B cell (primary cell): ENCODE measurements around the gene CALD1. TPM values are rescaled to one million over a fixed set of nuclear protein-coding genes. Genes with fewer than 3 reads are reported as not detected.

Experiments
- ATAC-seq: fragments of 200-7000 bp; cut with Tn5 transposase; one replicate; pipeline ENCODE4 v1.10.0; 2021; ENCODE audit warnings: low read depth, mild to moderate bottlenecking, moderate number of reproducible peaks, moderate library complexity
- CTCF ChIA-PET: fragments of 350-600 bp; sonication (Branson Sonifier 250); formaldehyde crosslinking; loops from one replicate; lab custom pipeline; 2021; ENCODE audit warnings: antibody characterized with exemption, inconsistent platforms; lab: Charles Lee
- POLR2A ChIA-PET: fragments of 350-600 bp; sonication (Branson Sonifier 250); formaldehyde crosslinking; loops from one replicate; lab custom pipeline; 2021; ENCODE audit warnings: antibody characterized with exemption; lab: Charles Lee
- DNase-seq: peaks from one replicate; pipeline ENCODE4 v3.0.0; 2013
- H2AFZ ChIP-seq: 2 replicates; pipeline ENCODE4 v1.6.1; 2012; ENCODE audit warnings: mild to moderate bottlenecking, low read depth, low read length; ENCODE audit not compliant: insufficient read depth, poor library complexity, severe bottlenecking
- H3K27ac ChIP-seq, 2 donors: 1 replicate in 1 of 2; 2 replicates in 1 of 2; pipeline ENCODE4 v1.5.1; 2012 to 2013; ENCODE audit warnings: low read length in 2 of 2, mild to moderate bottlenecking in 2 of 2, moderate library complexity in 1 of 2
- H3K27me3 ChIP-seq, 4 experiments: fragments of 200-600 bp in 1 of 4; sonication (generic) in 1 of 4; replicated peaks in 1 of 4; 1 replicate in 2 of 4; 2 replicates in 2 of 4; pipeline versions ENCODE4 v1.6.1 to v1.7.0; 2013 to 2016; ENCODE audit warnings: low read length in 3 of 4, mild to moderate bottlenecking in 2 of 4, mixed read lengths in 1 of 4, moderate library complexity in 1 of 4; ENCODE audit not compliant: insufficient read depth in 4 of 4, control insufficient read depth in 3 of 4; ENCODE audit errors: control extremely low read depth in 1 of 4
- H3K36me3 ChIP-seq, 2 experiments: replicated peaks in 1 of 2; 1 replicate in 1 of 2; 2 replicates in 1 of 2; pipeline versions ENCODE4 v1.6.1 to v1.7.1; 2013; ENCODE audit warnings: low read length in 1 of 2; ENCODE audit not compliant: insufficient read depth in 2 of 2, control insufficient read depth in 1 of 2; ENCODE audit errors: control extremely low read depth in 1 of 2, extremely low read depth in 1 of 2
- H3K4me1 ChIP-seq, 2 donors: fragments of 200-600 bp in 1 of 2; sonication (generic) in 1 of 2; 1 replicate in 1 of 2; 2 replicates in 1 of 2; pipeline versions ENCODE4 v1.5.1 to v1.6.1; 2013 to 2017; ENCODE audit warnings: low read length in 2 of 2; ENCODE audit not compliant: control insufficient read depth in 2 of 2, insufficient read depth in 2 of 2
- H3K4me2 ChIP-seq: replicated peaks from 2 replicates; pipeline ENCODE3; 2012; ENCODE audit warnings: mild to moderate bottlenecking, low read depth, low read length; ENCODE audit not compliant: poor library complexity, severe bottlenecking
- H3K4me3 ChIP-seq, 5 experiments: fragments of 200-600 bp in 1 of 5; sonication (generic) in 1 of 5; 1 replicate in 3 of 5; 2 replicates in 2 of 5; pipeline versions ENCODE4 v1.5.1 to v1.7.0; 2011 to 2016; ENCODE audit warnings: low read length in 4 of 5, mild to moderate bottlenecking in 4 of 5, low read depth in 2 of 5, control low read depth in 1 of 5, moderate library complexity in 1 of 5; ENCODE audit not compliant: insufficient read depth in 1 of 5; ENCODE audit errors: control extremely low read depth in 1 of 5, extremely low read depth in 1 of 5
- H3K79me2 ChIP-seq: fragments of 200-600 bp; sonication (generic); one replicate; pipeline ENCODE4 v1.6.0; 2016; ENCODE audit warnings: low read length; ENCODE audit not compliant: control insufficient read depth, insufficient read depth
- H3K9ac ChIP-seq: fragments of 200-600 bp; sonication (generic); 2 replicates; pipeline ENCODE4 v1.6.1; 2017; ENCODE audit warnings: mild to moderate bottlenecking, low read length, moderate library complexity
- H3K9me3 ChIP-seq, 3 donors: one replicate each; pipeline versions ENCODE4 v1.6.1 to v1.7.1; 2013; ENCODE audit warnings: low read length in 2 of 3; ENCODE audit not compliant: control insufficient read depth in 2 of 3, insufficient read depth in 1 of 3; ENCODE audit errors: control extremely low read depth in 1 of 3
- H4K20me1 ChIP-seq: 2 replicates; pipeline ENCODE4 v1.6.0; 2012; ENCODE audit warnings: mild to moderate bottlenecking, low read length; ENCODE audit not compliant: insufficient read depth, control insufficient read depth, poor library complexity, severe bottlenecking
- H3K27ac Mint-ChIP-seq: one replicate; pipeline ENCODE4 v1.8.0; 2021; ENCODE audit warnings: mixed read lengths
- H3K27me3 Mint-ChIP-seq: one replicate; pipeline ENCODE4 v1.8.0; 2021; ENCODE audit warnings: mixed read lengths
- H3K4me1 Mint-ChIP-seq: one replicate; pipeline ENCODE4 v1.8.0; 2021; ENCODE audit warnings: mixed read lengths
- H3K4me3 Mint-ChIP-seq: one replicate; pipeline ENCODE4 v1.8.0; 2021; ENCODE audit warnings: mixed read lengths
- H3K9me3 Mint-ChIP-seq: one replicate; pipeline ENCODE4 v1.8.0; 2022; ENCODE audit warnings: mixed read lengths; ENCODE audit not compliant: insufficient read depth
- EZH2 ChIP-seq: IDR thresholded peaks from 2 replicates; pipeline ENCODE4 v1.6.1; 2012; ENCODE audit warnings: borderline replicate concordance, low read depth, mild to moderate bottlenecking, moderate library complexity, low read length; ENCODE audit not compliant: insufficient read depth, poor library complexity, severe bottlenecking
- intact Hi-C: fragments of 100-400 bp; cut with micrococcal nuclease; formaldehyde crosslinking; loops from one replicate; pipeline ENCODE4 v1.10.0; 2022
- polyA plus RNA-seq: library from polyadenylated mRNA; depleted of rRNA; stranded (reverse); fragments of >200 nt; gene quantifications from 2 replicates; pipeline ENCODE4 v1.2.3, GENCODE V29; 2012
- small RNA-seq: library from RNA; depleted of rRNA; stranded (forward); fragments of <200 nt; gene quantifications from one replicate; pipeline ENCODE3, GENCODE V24; 2012; ENCODE audit warnings: low replicate concordance, low read depth; ENCODE audit not compliant: insufficient read length
- total RNA-seq, 2 donors: library from RNA; stranded (reverse); fragments of 120-200 nt in 1 of 2; gene quantifications; 1 replicate in 1 of 2; 2 replicates in 1 of 2; pipeline versions ENCODE4 v1.2.3 to v1.2.4, GENCODE V29; 2013 to 2022
- TF ChIP-seq, protein P1 (sequence below): fragments of 200-600 bp; IDR thresholded peaks from one replicate; pipeline ENCODE4 v1.8.0; 2022; ENCODE audit warnings: antibody characterized with exemption, mild to moderate bottlenecking

Gene CALD1
- total and polyA plus RNA-seq, 2 donors (not counting 1 experiment from before 2014, with no cell fraction given), result 0.18 to 0.69 TPM

DNA sequence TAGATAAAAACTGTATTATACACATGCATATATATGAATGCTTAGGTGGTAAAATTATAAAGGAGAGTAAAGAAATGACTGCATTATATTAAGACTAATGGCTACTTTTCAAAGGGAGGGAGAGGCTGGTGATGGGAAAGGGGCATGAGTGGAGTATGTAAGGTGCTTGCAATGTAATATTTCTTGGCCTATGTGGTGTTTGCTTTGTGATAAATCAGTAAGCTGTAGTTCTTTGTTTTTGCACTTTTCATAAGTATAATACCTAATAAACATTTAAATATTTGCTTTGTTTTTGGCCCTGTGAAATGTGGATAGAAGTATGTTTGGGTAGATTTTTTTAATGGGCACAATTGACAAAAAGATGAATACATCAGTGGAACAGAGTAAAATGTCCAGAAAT is 232.8 kb downstream of the CALD1 start:
- ChIA-PET POLR2A (no interaction called here), CTCF (no interaction called here)
- Mint-ChIP-seq H3K4me3 (no peak overlapping the region), H3K27ac (no peak overlapping the region), H3K9me3 (peaks cover 4% of the 10 kb centered on the region), H3K27me3 (peaks cover 2% of the 10 kb centered on the region), H3K4me1 (no peaks in the 10 kb centered on the region)
- Histone ChIP-seq H4K20me1 (no peaks in the 10 kb centered on the region), H3K4me3 (no peak overlapping the region), H3K27ac (no peak overlapping the region), H3K79me2 (no peaks in the 10 kb centered on the region), H3K4me2 (no peak overlapping the region), H3K9ac (no peak overlapping the region), H3K27me3 (no peaks in the 10 kb centered on the region), H3K4me1 (no peaks in the 10 kb centered on the region), H3K36me3 (no peaks in the 10 kb centered on the region), H2AFZ (no peak overlapping the region), H3K9me3 (no peaks in the 10 kb centered on the region)
- TF ChIP-seq, protein P1, sequence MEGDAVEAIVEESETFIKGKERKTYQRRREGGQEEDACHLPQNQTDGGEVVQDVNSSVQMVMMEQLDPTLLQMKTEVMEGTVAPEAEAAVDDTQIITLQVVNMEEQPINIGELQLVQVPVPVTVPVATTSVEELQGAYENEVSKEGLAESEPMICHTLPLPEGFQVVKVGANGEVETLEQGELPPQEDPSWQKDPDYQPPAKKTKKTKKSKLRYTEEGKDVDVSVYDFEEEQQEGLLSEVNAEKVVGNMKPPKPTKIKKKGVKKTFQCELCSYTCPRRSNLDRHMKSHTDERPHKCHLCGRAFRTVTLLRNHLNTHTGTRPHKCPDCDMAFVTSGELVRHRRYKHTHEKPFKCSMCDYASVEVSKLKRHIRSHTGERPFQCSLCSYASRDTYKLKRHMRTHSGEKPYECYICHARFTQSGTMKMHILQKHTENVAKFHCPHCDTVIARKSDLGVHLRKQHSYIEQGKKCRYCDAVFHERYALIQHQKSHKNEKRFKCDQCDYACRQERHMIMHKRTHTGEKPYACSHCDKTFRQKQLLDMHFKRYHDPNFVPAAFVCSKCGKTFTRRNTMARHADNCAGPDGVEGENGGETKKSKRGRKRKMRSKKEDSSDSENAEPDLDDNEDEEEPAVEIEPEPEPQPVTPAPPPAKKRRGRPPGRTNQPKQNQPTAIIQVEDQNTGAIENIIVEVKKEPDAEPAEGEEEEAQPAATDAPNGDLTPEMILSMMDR, result no peak
- no peak for TF ChIP-seq EZH2
- no peak for ATAC-seq
- DNase-seq, result no peak
- intact Hi-C loops, result no loop called here

Small RNA genes lying within 50 kb of the gene (small RNA-seq; reads per million reads assigned to genes)
- gene TUBB3P2, result not detected

Other genes with a start within 250 kb of the CALD1 start
- not detected in 2 replicates for gene AKR1B15, start 230.5 kb upstream of the CALD1 start, total RNA-seq
- gene AKR1B15, start 230.5 kb upstream of the CALD1 start, polyA plus RNA-seq, result not detected in 2 replicates
- 8.7 and 9.7 TPM in 2 replicates for gene BPGM, start 132.8 kb upstream of the CALD1 start, total RNA-seq
- 7.0 and 7.4 TPM in 2 replicates for gene BPGM, start 132.8 kb upstream of the CALD1 start, polyA plus RNA-seq
- 10.9 and 11.1 TPM in 2 replicates for gene AGBL3, start 206.9 kb downstream of the CALD1 start, total RNA-seq
- 0.51 and 0.52 TPM in 2 replicates for gene AGBL3, start 206.9 kb downstream of the CALD1 start, polyA plus RNA-seq